ENCODE data around the gene NFKBIE. TPM values are rescaled to one million over a fixed set of nuclear protein-coding genes. Genes with fewer than 3 reads are reported as not detected.

NFKBIE gene
- total RNA-seq, 2 donors from 2014 or later: 3.8 to 8.7 TPM

- no peak overlapping the region for H3K27ac ChIP-seq
- H3K4me3 ChIP-seq: no peak overlapping the region
- peaks cover 0 to 6% of the 10 kb centered on the region in 2 donors for H3K4me1 ChIP-seq
- H3K9me3 ChIP-seq: no peaks in the 10 kb centered on the region
- TF ChIP-seq CTCF (IDR thresholded peaks at IDR 0.05): no peak
- H3K27me3 ChIP-seq: peaks cover 0 to 13% of the 10 kb centered on the region in 2 donors
- no peaks in the 10 kb centered on the region for H3K36me3 ChIP-seq
- no peak for DNase-seq (ENCODE audit: low spot score)
These were observed 12.4 kb upstream of the NFKBIE start for GRCh38 chr6:44277763-44278162.

- Histone ChIP-seq H3K9me3 (no peaks in the 10 kb centered on the region), H3K27ac (no peak overlapping the region), H3K36me3 (no peaks in the 10 kb centered on the region), H3K27me3 (peaks cover 0 to 13% of the 10 kb centered on the region in 2 donors), H3K4me1 (peaks cover 0 to 6% of the 10 kb centered on the region in 2 donors), H3K4me3 (no peak overlapping the region)
- TF ChIP-seq CTCF (IDR thresholded peaks at IDR 0.05): no peak
- no peak for DNase-seq (ENCODE audit: low spot score)
These were observed 11.6 kb upstream of the NFKBIE start for GRCh38 chr6:44276667-44277640.

GRCh38 chr6:44275749-44276648 is 10.6 kb upstream of the NFKBIE start:
- Histone ChIP-seq H3K36me3 (no peaks in the 10 kb centered on the region), H3K4me3 (peak overlapping the region; percentile 7 to 39), H3K27me3 (peaks cover 0 to 13% of the 10 kb centered on the region in 2 donors), H3K4me1 (peaks cover 0 to 8% of the 10 kb centered on the region in 2 donors), H3K9me3 (no peaks in the 10 kb centered on the region), H3K27ac (no peak overlapping the region)
- TF ChIP-seq CTCF (IDR thresholded peaks at IDR 0.05): no peak
- DNase-seq (ENCODE audit: low spot score): no peak

GRCh38 chr6:44275271-44275748 is 10.0 kb upstream of the NFKBIE start:
- peak overlapping the region in 1 of 2 donors; percentile 39 for H3K4me3 ChIP-seq
- H3K4me1 ChIP-seq: peaks cover 0 to 10% of the 10 kb centered on the region in 2 donors
- no peak overlapping the region for H3K27ac ChIP-seq
- no peaks in the 10 kb centered on the region for H3K9me3 ChIP-seq
- no peak for TF ChIP-seq CTCF (IDR thresholded peaks at IDR 0.05)
- H3K27me3 ChIP-seq: peaks cover 0 to 15% of the 10 kb centered on the region in 2 donors
- no peaks in the 10 kb centered on the region for H3K36me3 ChIP-seq
- DNase-seq (ENCODE audit: low spot score): no peak

- peaks cover 0 to 10% of the 10 kb centered on the region in 2 donors for H3K4me1 ChIP-seq
- no peaks in the 10 kb centered on the region for H3K9me3 ChIP-seq
- H3K27me3 ChIP-seq: peaks cover 0 to 20% of the 10 kb centered on the region in 2 donors
- TF ChIP-seq CTCF (IDR thresholded peaks at IDR 0.05): no peak
- H3K36me3 ChIP-seq: no peaks in the 10 kb centered on the region
- H3K4me3 ChIP-seq: no peak overlapping the region
- H3K27ac ChIP-seq: no peak overlapping the region
- no peak for DNase-seq (ENCODE audit: low spot score)
These were observed 8.3 kb upstream of the NFKBIE start for GRCh38 chr6:44273617-44274016.
